ENCODE results near the gene GCNT1. TPM values are rescaled to one million over a fixed set of nuclear protein-coding genes. Genes with fewer than 3 reads are reported as not detected.
"Not testable (repeated sequence)": the region's sequence is repeated elsewhere in the genome, so short reads cannot be mapped to it uniquely, and the experiment has no call there.

GCNT1 gene
- total and polyA plus RNA-seq, 9 donors, result 0.90 to 5.9 (median 3.0) TPM

GRCh38 chr9:76475686-76476085, 16.7 kb downstream of the GCNT1 start:
- Histone ChIP-seq H3K4me1 (ENCODE audit: insufficient read depth) (no peaks in the 10 kb centered on the region), H3K27me3 (no peaks in the 10 kb centered on the region), H3K4me3 (no peak overlapping the region), H3K27ac (no peak overlapping the region), H3K9me3 (no peaks in the 10 kb centered on the region), H3K36me3 (no peaks in the 10 kb centered on the region)
- TF ChIP-seq POLR2A (IDR thresholded peaks at IDR 0.05), result no peak
- no peak for TF ChIP-seq EP300 (IDR thresholded peaks at IDR 0.05)
- no peak for TF ChIP-seq CTCF (IDR thresholded peaks at IDR 0.05)
- no peak for DNase-seq
- intact Hi-C loops (cut with DNase I), result no loop called here
- 82 to 88% (median 88%) methylated on average over 4 of the region's 4 CpGs for WGBS, 3 donors

GRCh38 chr9:76477818-76478217, 18.8 kb downstream of the GCNT1 start:
- H3K27ac ChIP-seq; H3K4me1 ChIP-seq (ENCODE audit: insufficient read depth); H3K9me3 ChIP-seq; H3K36me3 ChIP-seq; DNase-seq; H3K27me3 ChIP-seq; H3K4me3 ChIP-seq; intact Hi-C loops (cut with DNase I): not testable (repeated sequence)
- 82 to 92% (median 85%) methylated on average over 7 of the region's 7 CpGs for WGBS, 3 donors

GRCh38 chr9:76478226-76478625, 19.2 kb downstream of the GCNT1 start:
- H3K4me1 ChIP-seq (ENCODE audit: insufficient read depth), result no peaks in the 10 kb centered on the region
- H3K4me3 ChIP-seq, result no peak overlapping the region
- intact Hi-C loops (cut with DNase I), result no loop called here
- no peaks in the 10 kb centered on the region for H3K9me3 ChIP-seq
- no peaks in the 10 kb centered on the region for H3K36me3 ChIP-seq
- H3K27ac ChIP-seq, result no peak overlapping the region
- DNase-seq, result no peak
- H3K27me3 ChIP-seq, result no peaks in the 10 kb centered on the region
- TF ChIP-seq CTCF (IDR thresholded peaks at IDR 0.05) (no peak), POLR2A (IDR thresholded peaks at IDR 0.05) (no peak), EP300 (IDR thresholded peaks at IDR 0.05) (no peak)
- 94 to 96% (median 95%) methylated on average over 10 of the region's 10 CpGs for WGBS, 3 donors

GRCh38 chr9:76479337-76479736, 20.4 kb downstream of the GCNT1 start:
- H3K27me3 ChIP-seq; intact Hi-C loops (cut with DNase I); H3K27ac ChIP-seq; H3K4me1 ChIP-seq (ENCODE audit: insufficient read depth); DNase-seq; H3K4me3 ChIP-seq; H3K9me3 ChIP-seq; H3K36me3 ChIP-seq: not testable (repeated sequence)
- 91 to 99% (median 96%) methylated on average over 1 to 2 of the region's 2 CpGs for WGBS, 3 donors

- H3K9me3 ChIP-seq, result no peaks in the 10 kb centered on the region
- no peak overlapping the region for H3K27ac ChIP-seq
- H3K4me3 ChIP-seq, result no peak overlapping the region
- WGBS, 3 donors, result 81 to 85% (median 83%) methylated on average over 2 of the region's 2 CpGs
- H3K27me3 ChIP-seq, result no peaks in the 10 kb centered on the region
- intact Hi-C loops (cut with DNase I), result no loop called here
- TF ChIP-seq CTCF (IDR thresholded peaks at IDR 0.05) (no peak), EP300 (IDR thresholded peaks at IDR 0.05) (no peak), POLR2A (IDR thresholded peaks at IDR 0.05) (no peak)
- DNase-seq, result no peak
- no peaks in the 10 kb centered on the region for H3K36me3 ChIP-seq
- no peaks in the 10 kb centered on the region for H3K4me1 ChIP-seq (ENCODE audit: insufficient read depth)
Observed at GRCh38 chr9:76486151-76486550, 27.2 kb downstream of the GCNT1 start.

All from ovary (tissue), 9 donors.